B cell (primary cell): ENCODE measurements around the gene GMFB.

Experiments
- CTCF ChIP-seq: fragments of 200-600 bp; IDR thresholded peaks from one replicate; pipeline ENCODE4 v1.8.0; 2022; ENCODE audit warnings: antibody characterized with exemption, mild to moderate bottlenecking
- EZH2 ChIP-seq: IDR thresholded peaks from 2 replicates; pipeline ENCODE4 v1.6.1; 2012; ENCODE audit warnings: borderline replicate concordance, low read depth, mild to moderate bottlenecking, moderate library complexity, low read length; ENCODE audit not compliant: insufficient read depth, poor library complexity, severe bottlenecking

GRCh38 chr14:54529811-54530210 lies 41.0 kb upstream of the GMFB start:
- no peak for TF ChIP-seq CTCF
- TF ChIP-seq EZH2: no peak
